PC-3 (cell line): Measurements from ENCODE around the gene YAP1. TPM values are rescaled to one million over a fixed set of nuclear protein-coding genes. Genes with fewer than 3 reads are reported as not detected.

Source experiments
- ATAC-seq: fragments of 200-7000 bp; cut with Tn5 transposase; 2 replicates; pipeline ENCODE4 v1.9.1; 2020; ENCODE audit warnings: mild to moderate bottlenecking, moderate library complexity
- BruUV-seq: library from RNA; stranded (reverse); fragments of 400-500 nt; replicated peaks from 2 replicates; lab custom pipeline; 2021; lab: Mats Ljungman, UMichigan
- CTCF ChIA-PET: fragments of 300-600 bp; sonication (Branson Sonifier 250); formaldehyde crosslinking; loops from one replicate; lab custom pipeline; 2022; ENCODE audit warnings: antibody characterized with exemption; lab: Charles Lee
- POLR2A ChIA-PET: fragments of 300-600 bp; sonication (Branson Sonifier 250); formaldehyde crosslinking; loops from one replicate; lab custom pipeline; 2022; ENCODE audit warnings: antibody characterized with exemption; ENCODE audit not compliant: unreplicated experiment; lab: Charles Lee
- DNase-seq: peaks from one replicate; pipeline ENCODE4 v3.0.0-alpha.2; 2015
- H2AFZ ChIP-seq: fragments of 300-600 bp; sonication (generic); 2 replicates; pipeline ENCODE4 v1.6.0; 2016; ENCODE audit warnings: antibody characterized with exemption, low read length
- H3F3A ChIP-seq: fragments of 300-600 bp; sonication (generic); one replicate; pipeline ENCODE4 v1.6.0; 2017; ENCODE audit warnings: antibody characterized with exemption, low read length, control low read depth, mild to moderate bottlenecking; ENCODE audit not compliant: unreplicated experiment
- H3K27ac ChIP-seq: fragments of 300-600 bp; sonication (generic); 2 replicates; pipeline ENCODE4 v1.5.1; 2016; ENCODE audit warnings: mild to moderate bottlenecking, low read length
- H3K27me3 ChIP-seq: fragments of 300-600 bp; sonication (generic); 2 replicates; pipeline ENCODE4 v1.6.1; 2016; ENCODE audit warnings: low read length, mixed read lengths
- H3K36me3 ChIP-seq: fragments of 300-600 bp; sonication (generic); 2 replicates; pipeline ENCODE4 v1.6.1; 2016; ENCODE audit warnings: low read depth, mixed run types, low read length, mixed read lengths
- H3K4me1 ChIP-seq: fragments of 300-600 bp; sonication (generic); 2 replicates; pipeline ENCODE4 v1.5.1; 2016; ENCODE audit warnings: low read length; ENCODE audit not compliant: insufficient read depth
- H3K4me2 ChIP-seq: fragments of 300-600 bp; sonication (generic); 2 replicates; pipeline ENCODE4 v1.6.0; 2016; ENCODE audit warnings: low read length
- H3K4me3 ChIP-seq: fragments of 300-600 bp; sonication (generic); 2 replicates; pipeline ENCODE4 v1.5.1; 2016; ENCODE audit warnings: mild to moderate bottlenecking, low read length, mixed read lengths
- H3K79me2 ChIP-seq: fragments of 300-600 bp; sonication (generic); 2 replicates; pipeline ENCODE4 v1.6.1; 2017; ENCODE audit warnings: low read length, mixed read lengths
- H3K9ac ChIP-seq: fragments of 300-600 bp; sonication (generic); 2 replicates; pipeline ENCODE4 v1.6.0; 2016; ENCODE audit warnings: mild to moderate bottlenecking, low read length
- H3K9me2 ChIP-seq: fragments of 300-600 bp; sonication (generic); replicated peaks from 2 replicates; pipeline ENCODE4 v1.6.1; 2016; ENCODE audit warnings: mixed run types, low read length, mixed read lengths
- H3K9me3 ChIP-seq: fragments of 300-600 bp; sonication (generic); 2 replicates; pipeline ENCODE4 v1.6.1; 2016; ENCODE audit warnings: low read length, mixed read lengths
- H4K20me1 ChIP-seq: fragments of 300-600 bp; sonication (generic); 2 replicates; pipeline ENCODE4 v1.6.1; 2016; ENCODE audit warnings: low read length, mixed read lengths
- EZH2 ChIP-seq: fragments of 300-600 bp; sonication (generic); IDR thresholded peaks from one replicate; pipeline ENCODE4 v1.6.1; 2017; ENCODE audit warnings: antibody characterized with exemption, mild to moderate bottlenecking, low read length; ENCODE audit not compliant: unreplicated experiment
- EZH2phosphoT487 ChIP-seq: fragments of 300-600 bp; sonication (generic); IDR thresholded peaks from 2 replicates; pipeline ENCODE4 v1.6.1; 2018; ENCODE audit warnings: mild to moderate bottlenecking, antibody characterized with exemption, low read length, borderline replicate concordance
- intact Hi-C: fragments of 100-400 bp; cut with micrococcal nuclease; formaldehyde crosslinking; loops from 2 replicates; pipeline ENCODE4 v1.9.0; 2023
- total RNA-seq: library from RNA; depleted of rRNA; stranded (reverse); fragments of >200 nt; gene quantifications from 2 replicates; pipeline ENCODE4 v1.2.3, GENCODE V29; 2014
- TF ChIP-seq, protein P1 (sequence below): fragments of 300-600 bp; sonication (generic); conservative IDR thresholded peaks from 2 replicates; pipeline ENCODE4 v1.5.1; 2017; ENCODE audit warnings: antibody characterized with exemption, low read depth, mild to moderate bottlenecking, low read length

The YAP1 gene
- total RNA-seq, 1 experiment from 2014 or later = 104 TPM

DNA sequence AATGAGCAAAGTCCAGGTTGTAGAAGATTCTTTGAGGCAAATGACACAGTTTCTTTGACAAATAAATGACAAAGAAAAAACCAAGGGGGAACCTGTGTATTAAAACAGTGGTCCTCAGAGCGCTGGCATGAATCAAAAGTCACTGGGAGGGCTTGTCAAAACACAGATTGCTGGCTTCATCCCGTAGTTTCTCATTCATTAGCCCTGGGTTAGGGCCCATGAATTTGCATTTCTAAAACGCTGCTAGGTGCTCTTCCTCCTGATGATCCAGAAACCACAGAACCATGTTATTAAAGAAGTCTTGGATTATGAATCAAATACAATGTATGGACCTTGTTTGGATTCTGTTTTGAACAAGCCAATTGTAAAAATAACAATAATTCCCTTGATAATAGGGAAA, 92.7 kb downstream of the YAP1 start:
- CTCF ChIA-PET = no interaction called here
- ATAC-seq = no peak
- H3K9me3 ChIP-seq = no peaks in the 10 kb centered on the region
- TF ChIP-seq EZH2 = no peak
- no peak for TF ChIP-seq EZH2phosphoT487
- TF ChIP-seq, protein P1, sequence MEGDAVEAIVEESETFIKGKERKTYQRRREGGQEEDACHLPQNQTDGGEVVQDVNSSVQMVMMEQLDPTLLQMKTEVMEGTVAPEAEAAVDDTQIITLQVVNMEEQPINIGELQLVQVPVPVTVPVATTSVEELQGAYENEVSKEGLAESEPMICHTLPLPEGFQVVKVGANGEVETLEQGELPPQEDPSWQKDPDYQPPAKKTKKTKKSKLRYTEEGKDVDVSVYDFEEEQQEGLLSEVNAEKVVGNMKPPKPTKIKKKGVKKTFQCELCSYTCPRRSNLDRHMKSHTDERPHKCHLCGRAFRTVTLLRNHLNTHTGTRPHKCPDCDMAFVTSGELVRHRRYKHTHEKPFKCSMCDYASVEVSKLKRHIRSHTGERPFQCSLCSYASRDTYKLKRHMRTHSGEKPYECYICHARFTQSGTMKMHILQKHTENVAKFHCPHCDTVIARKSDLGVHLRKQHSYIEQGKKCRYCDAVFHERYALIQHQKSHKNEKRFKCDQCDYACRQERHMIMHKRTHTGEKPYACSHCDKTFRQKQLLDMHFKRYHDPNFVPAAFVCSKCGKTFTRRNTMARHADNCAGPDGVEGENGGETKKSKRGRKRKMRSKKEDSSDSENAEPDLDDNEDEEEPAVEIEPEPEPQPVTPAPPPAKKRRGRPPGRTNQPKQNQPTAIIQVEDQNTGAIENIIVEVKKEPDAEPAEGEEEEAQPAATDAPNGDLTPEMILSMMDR = no peak
- no peak for DNase-seq
- peaks cover 16% of the 10 kb centered on the region; the same call in 1 of the 2 replicates for H3K36me3 ChIP-seq
- no peak overlapping the region for H3K9ac ChIP-seq
- no peaks in the 10 kb centered on the region for H3F3A ChIP-seq
- H4K20me1 ChIP-seq = no peaks in the 10 kb centered on the region
- no peak overlapping the region for H3K4me3 ChIP-seq
- no TSS peak for BruUV-seq
- no peak overlapping the region for H3K4me2 ChIP-seq
- H3K4me1 ChIP-seq = peaks cover 10% of the 10 kb centered on the region; the same call in 1 of the 2 replicates
- H3K9me2 ChIP-seq = no peaks in the 10 kb centered on the region
- intact Hi-C loops = no loop called here
- H3K27ac ChIP-seq = no peak overlapping the region
- no peaks in the 10 kb centered on the region for H3K27me3 ChIP-seq
- POLR2A ChIA-PET = no interaction called here
- H3K79me2 ChIP-seq = no peaks in the 10 kb centered on the region
- no peak overlapping the region for H2AFZ ChIP-seq

DNA sequence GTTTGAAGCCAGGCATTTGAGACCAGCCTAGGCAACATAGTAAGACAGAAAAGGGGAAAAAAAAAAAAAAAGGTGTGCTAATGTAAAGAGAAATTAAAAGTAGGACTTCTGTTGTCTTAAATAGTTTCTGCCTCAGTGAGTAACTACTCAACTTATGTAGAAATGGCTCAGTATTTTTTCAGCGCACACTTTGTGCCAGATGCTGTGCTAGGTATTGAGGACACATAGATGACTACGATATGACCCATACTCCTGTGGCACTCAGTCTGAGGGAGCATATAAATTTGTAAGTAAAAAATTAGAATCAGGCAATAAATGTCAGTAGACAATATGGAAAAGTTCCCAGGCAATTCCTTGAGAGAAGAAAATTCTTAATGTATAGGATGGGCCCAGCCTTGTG, 93.9 kb downstream of the YAP1 start:
- ChIA-PET POLR2A (no interaction called here), CTCF (no interaction called here)
- Histone ChIP-seq H3K9me2 (no peaks in the 10 kb centered on the region), H3K9me3 (no peaks in the 10 kb centered on the region), H3K27ac (no peak overlapping the region), H3K27me3 (no peaks in the 10 kb centered on the region), H3K4me2 (no peak overlapping the region), H3K4me3 (no peak overlapping the region), H3K36me3 (peaks cover 23% of the 10 kb centered on the region; the same call in 1 of the 2 replicates), H3K79me2 (no peaks in the 10 kb centered on the region), H3K9ac (no peak overlapping the region), H2AFZ (no peak overlapping the region), H3F3A (no peaks in the 10 kb centered on the region), H3K4me1 (peaks cover 10% of the 10 kb centered on the region; the same call in 1 of the 2 replicates), H4K20me1 (no peaks in the 10 kb centered on the region)
- BruUV-seq = no TSS peak
- peak; percentile 51 for ATAC-seq
- intact Hi-C loops = no loop called here
- DNase-seq = peak; percentile 58
- TF ChIP-seq EZH2phosphoT487 (no peak), EZH2 (no peak)
- TF ChIP-seq, protein P1 = no peak

DNA sequence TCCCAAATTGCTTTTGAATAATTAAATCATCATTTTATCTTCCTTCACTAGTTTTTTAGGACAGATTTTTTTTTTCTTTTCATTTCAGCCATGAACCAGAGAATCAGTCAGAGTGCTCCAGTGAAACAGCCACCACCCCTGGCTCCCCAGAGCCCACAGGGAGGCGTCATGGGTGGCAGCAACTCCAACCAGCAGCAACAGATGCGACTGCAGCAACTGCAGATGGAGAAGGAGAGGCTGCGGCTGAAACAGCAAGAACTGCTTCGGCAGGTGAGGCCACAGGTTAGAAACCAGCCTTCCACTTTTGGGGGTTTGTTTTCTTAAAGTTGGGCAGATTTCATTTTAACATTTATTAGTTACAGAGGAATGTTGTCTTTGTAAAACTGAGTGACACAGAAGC, 95.6 kb downstream of the YAP1 start:
- Histone ChIP-seq H3K27me3 (no peaks in the 10 kb centered on the region), H3K4me3 (no peak overlapping the region), H3K9me2 (no peaks in the 10 kb centered on the region), H3F3A (no peaks in the 10 kb centered on the region), H3K4me1 (peaks cover 10% of the 10 kb centered on the region; the same call in 1 of the 2 replicates), H3K79me2 (no peaks in the 10 kb centered on the region), H3K4me2 (no peak overlapping the region), H2AFZ (no peak overlapping the region), H3K9ac (no peak overlapping the region), H4K20me1 (no peaks in the 10 kb centered on the region), H3K27ac (no peak overlapping the region), H3K9me3 (no peaks in the 10 kb centered on the region), H3K36me3 (peaks cover 36% of the 10 kb centered on the region; the same call in 1 of the 2 replicates)
- intact Hi-C loops = no loop called here
- BruUV-seq = no TSS peak
- ChIA-PET CTCF (no interaction called here), POLR2A (no interaction called here)
- TF ChIP-seq, protein P1 = no peak
- TF ChIP-seq EZH2 (no peak), EZH2phosphoT487 (no peak)
- ATAC-seq (no peak), DNase-seq (no peak)
